Hematopoietic multipotent progenitor cell treated with erythropoietin and hydrocortisone succinate and interleukin-3 and kit ligand, for 15 days (in vitro differentiated cells): ENCODE measurements around the gene EDIL3.
"Not testable (repeated sequence)": the region's sequence is repeated elsewhere in the genome, so short reads cannot be mapped to it uniquely, and the experiment has no call there.

Experiments used
- DNase-seq: peaks from one replicate; pipeline ENCODE4 v3.0.0-alpha.2; 2015; ENCODE audit warnings: low spot score

Gene EDIL3

DNA sequence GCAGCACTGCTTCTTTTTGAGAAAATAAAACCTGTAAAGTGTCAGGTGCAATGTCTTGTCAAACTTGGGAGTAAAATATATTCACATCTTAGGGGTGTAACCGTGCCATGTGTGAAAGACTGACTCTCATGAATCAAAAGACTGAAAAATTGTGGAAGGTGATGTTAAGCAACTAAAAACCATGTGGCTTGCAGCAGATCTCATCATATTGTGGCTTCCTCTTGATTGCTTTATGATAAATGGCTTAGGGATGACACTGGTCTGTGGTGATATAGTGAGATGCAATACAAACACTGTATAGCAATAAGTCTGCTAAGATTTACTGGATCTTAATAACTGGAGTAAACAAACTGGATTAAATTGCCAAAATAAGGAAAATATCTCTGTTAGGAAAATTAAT lies 321.6 kb downstream of the EDIL3 start:
- DNase-seq, result no peak

DNA sequence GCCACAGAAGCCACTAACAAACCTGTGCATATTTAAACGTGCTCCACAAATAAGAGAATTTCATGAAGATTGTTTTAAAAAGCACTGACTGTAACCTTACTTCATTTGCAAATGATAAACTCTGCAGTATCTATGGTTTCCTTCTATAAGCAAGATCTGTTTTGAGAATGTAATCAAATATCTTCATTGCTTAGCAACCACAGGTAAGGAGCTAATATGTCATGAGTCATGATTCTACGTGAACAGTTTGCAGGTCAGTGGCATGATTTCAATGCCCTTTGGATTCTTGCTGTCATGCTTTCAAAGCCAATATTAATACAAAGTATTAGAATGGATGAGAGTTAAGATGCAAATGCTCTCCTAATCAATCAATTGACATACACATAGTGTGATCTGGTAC lies 325.0 kb downstream of the EDIL3 start:
- DNase-seq, result no peak

DNA sequence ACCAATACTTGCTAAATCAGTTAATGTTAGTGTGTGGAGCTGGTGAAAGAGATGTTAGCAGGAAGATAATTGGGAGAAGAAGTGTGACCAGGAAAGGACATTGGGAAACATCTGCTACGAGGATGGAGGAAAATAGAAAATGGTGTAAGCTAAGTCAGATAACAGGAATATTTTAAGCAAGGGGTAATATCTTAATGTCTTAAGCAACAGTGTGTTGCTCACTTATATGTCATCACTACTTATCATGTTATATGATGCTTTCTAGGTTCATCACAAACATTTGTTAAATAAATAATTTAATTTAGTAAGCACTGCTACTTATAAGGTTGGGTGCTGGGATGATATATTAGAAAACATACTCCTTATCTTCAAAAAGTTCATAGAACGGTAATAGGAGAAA lies 326.1 kb downstream of the EDIL3 start:
- DNase-seq, result no peak

DNA sequence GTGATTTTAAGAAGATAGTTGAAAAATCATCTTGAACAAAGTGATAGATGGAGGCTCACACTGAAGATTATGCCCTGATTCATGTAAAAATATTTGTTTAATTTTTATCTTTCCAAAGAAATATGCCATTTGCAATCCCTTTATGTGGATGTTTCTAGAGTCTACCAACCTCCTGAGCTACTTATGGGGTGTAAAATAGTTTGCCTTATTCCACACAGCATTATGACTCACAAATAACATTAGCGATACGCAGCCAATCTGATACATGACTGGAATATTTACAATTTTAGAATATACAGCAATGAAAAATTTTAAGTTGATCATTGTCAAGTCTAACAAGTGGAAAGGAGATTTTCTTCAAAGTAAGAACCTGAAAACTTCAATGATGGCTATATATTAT lies 327.5 kb downstream of the EDIL3 start:
- DNase-seq, result no peak

DNA sequence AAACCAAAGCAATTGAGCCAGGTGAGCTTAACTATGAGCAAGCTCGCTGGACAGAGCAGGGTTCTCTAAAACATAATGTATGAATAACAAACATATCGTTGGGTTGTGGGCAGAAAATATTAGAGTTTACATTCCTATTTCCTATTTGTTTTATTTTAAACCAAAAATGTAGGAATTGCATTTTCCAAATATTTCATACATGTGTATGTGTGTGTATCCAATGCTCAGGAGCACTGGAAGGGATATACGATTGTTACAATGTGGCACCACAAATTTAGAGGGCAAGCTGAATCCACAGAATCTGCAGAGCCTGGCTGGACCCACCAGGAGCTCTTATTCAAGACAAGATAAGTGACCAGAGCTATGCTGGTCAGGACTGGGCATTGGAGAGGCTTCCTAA lies 338.7 kb downstream of the EDIL3 start:
- no peak for DNase-seq

DNA sequence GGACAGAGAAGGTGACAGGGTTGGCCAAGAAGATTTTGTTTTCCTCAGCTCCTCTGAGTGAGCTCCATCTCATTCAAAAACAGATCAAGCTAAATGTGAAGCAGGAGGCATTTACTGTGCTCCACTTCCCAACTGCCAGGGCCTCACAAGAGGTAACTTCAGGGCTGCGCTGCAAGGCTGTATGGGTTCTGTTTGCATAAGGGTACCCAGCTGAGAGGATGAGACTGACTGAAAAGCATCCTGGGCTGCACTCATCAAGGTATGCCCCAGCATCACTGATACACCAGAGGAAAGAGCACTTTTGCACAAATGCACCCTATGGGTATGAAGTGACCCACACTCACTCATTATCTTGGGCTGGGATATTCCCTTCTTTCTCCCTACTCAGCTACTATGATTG lies 347.8 kb downstream of the EDIL3 start:
- DNase-seq, result no peak

DNA sequence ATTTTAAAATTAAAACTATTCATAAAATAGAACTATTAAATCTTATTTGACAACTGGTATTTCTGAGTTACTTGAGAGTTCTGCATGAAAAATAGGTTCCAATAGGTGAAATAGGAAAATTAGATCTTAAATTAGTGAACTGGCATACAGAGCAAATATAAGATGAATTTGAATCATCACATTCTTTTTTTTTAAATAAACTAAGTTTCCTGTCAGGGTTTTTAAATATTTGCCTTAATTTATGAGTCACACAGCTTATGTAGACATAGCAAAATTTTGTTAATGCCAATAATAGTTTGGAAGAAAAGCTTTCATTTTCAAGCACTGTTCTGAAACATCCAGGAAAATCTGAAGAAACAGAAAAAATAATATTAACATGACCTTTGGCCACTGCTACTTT lies 352.4 kb downstream of the EDIL3 start:
- DNase-seq, result no peak

DNA sequence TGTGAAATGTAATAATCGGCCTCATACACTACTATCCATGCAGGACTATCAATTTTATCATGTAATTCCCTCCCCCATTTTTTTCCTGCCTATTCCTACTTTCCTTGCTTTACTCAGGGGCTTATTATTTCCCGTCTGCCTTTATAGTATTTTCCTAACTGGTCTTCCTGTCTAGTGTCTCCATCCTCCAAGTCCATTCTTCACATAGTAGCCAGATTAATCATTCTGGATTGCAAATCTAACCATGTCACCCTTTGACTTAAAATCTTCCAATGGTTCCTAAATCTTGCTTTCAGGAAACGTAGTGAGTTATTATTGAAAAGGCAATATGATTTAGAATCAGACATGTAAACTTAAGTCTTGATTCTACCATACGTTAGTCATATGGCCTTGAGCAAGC lies 356.6 kb downstream of the EDIL3 start:
- no peak for DNase-seq

DNA sequence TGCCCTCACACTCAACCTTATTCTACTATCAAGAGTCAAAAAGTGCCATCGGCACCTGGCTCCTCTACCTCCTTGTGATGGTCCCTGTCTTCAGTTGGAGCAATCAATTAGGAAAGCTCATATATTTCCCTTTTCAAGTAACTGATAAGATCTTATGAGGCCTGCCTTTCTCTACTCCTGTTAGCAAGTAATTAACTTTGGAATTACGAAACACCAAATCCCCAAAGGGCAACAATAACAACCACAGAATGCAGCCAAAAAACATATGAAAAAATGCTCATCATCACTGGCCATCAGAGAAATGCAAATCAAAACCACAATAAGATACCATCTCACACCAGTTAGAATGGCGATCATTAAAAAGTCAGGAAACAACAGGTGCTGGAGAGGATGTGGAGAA lies 366.2 kb downstream of the EDIL3 start:
- not testable (repeated sequence) for DNase-seq

DNA sequence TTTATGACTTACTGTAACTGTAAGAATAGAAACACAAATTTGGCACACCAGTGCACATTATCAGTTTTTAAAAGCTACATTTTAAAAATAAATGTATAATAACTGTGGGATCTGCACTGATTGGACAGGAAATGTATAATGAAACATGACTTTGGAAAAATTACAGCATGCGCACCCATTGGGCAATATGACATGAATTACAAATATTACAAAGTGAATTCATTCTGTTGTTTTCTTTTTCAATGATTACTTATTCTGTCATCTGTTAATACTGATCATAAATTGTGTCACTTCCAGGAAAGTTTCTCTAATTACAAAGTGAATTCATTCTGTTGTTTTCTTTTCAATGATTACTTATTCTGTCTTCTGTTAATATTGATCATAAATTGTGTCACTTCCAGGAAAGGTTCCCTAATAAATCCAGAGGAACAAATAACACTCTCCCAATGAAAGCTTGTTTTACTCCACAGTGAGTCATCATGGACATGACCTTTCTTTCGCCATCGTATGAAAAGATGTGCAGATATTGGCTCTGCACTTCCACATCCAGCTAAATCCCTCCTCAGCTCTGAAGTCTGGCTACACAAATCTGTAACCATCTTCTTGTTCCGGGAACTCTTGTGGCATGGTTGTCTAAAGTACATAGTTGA lies 367.0 kb downstream of the EDIL3 start:
- no peak for DNase-seq

DNA sequence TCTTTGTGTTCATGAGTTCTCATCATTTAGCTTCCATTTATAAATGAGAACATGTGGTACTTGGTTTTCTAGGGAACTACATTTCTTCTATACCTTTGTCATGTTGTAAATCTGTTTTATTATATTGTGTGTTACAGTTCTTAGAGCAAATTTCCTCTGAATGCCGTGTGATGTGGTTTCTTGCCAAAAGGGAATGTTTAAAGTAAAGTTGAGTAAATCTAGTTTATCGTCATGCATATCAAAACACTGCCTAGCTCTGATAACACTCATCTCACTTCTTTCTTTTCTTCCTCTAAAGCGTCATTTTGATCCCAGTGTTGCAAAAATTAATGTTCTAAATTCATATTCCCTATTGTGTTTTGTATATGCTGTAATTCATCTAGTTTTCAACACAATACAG lies 368.6 kb downstream of the EDIL3 start:
- no peak for DNase-seq

DNA sequence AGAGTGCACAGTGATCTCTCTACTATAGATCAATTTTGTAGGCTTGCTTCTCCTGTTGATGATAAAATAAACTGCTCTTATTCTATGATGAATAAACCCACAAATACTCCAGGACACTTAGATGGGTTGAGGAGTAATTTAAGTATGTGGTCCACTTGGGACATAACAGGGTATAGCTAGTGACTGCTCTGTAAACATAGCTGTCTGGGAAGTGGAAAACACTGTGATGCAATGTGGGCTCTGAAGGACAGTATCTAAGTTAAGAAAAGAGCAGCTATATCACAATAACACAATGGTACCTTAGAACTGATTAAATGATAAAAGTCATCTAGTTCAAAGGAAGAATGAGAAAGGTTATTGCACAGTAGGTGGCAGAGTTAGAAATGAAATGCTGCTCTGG lies 369.7 kb downstream of the EDIL3 start:
- DNase-seq, result no peak

DNA sequence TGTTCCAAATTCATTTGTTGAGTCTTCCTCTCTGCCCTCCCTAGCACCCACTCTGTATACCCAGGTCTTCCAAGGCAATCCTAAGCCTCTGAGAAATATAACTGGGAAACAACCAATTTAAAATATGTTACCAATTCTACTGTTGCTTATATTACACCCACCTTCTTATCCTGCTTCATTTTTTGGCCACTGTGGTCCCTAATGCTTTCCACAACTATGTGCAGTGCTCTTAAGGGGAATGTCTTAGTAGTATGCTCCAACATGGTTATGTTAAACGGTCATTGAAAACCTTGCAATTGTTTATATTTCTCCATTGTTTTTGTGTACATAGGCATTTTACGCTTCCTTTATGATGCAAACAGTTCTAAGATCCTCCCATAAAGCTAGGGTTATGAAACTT lies 390.9 kb downstream of the EDIL3 start:
- DNase-seq, result no peak

DNA sequence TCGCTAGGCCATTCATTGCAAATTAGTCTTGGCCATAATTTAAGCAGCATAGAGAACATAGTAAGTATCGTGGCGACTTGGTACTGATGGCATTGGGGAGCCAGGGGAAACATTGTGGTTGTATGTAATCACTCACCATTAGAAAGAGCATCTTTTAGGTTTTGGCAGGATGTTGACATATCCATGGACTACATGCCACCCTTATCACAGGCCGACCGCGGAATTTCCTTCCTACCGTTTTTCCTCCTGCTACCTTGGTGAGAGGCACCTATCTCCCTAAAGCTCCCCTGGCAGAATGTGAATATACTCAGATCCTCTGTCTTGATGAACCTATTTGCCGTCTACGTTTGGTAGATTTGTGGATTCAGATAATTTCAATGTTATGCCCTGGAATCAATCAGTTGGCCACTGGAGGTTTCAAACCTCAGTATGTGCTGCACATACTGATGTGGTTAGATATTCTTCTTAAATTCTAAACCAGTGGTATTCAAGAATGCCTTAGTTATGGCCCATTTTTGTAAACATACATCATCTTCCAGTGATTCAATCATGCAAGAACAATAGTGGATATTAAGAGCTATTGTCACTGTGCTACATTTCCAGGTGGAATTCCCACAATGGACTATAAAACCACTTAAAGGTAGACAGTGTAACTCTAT lies 393.0 kb downstream of the EDIL3 start:
- no peak for DNase-seq

DNA sequence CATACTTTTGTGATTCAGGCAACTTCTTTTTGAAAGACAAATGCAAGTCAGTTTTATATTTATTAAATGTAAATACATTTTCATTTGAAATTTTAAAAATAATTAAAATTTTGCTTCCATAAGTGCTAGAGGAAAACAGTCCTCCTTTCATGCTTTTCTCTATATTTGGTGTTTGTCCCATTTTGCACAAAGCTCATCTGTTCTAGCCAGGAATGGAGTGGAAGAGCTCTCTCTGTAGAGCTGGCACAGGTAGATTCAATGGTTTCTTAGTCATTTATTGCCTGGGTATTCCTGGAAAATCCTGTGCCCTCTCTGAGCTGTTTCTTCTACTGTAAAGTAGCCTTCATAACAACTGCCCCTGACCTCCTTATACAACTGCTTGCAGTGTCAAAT lies 396.4 kb downstream of the EDIL3 start:
- DNase-seq, result no peak

DNA sequence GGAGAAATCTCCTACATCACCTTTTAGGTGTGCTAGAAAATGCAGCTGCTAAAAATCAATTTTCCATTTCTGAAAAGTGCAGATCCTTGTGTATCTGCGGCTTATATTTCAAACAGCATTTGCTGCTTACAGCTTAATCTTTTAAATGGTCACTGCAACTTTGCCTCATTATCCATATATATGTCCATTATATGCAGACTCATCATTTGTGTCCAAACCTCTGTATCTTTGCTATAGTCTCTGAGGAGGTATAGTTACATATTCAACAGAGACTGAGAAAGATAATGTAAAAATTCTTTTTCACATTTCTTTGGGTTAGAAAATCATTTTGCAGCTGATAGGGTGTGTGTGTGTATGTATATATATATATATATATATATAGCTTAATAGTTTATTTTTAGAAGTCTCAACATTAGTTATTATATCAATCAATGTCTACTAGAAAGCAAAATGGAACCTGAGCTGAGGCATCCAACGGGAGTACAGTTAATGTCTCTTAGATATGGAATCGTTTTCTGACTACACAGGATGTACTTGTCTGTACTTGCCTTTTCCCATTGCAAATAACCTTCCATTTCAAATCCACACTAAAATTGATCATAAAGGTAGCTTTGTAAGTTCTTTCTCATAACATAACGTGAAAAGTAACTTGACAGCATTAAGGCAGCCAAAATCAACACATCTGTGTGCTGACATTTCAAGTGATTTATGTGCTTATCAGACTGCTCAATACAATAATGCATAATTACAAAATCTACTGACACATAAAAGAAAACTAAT lies 397.0 kb downstream of the EDIL3 start:
- DNase-seq, result no peak

DNA sequence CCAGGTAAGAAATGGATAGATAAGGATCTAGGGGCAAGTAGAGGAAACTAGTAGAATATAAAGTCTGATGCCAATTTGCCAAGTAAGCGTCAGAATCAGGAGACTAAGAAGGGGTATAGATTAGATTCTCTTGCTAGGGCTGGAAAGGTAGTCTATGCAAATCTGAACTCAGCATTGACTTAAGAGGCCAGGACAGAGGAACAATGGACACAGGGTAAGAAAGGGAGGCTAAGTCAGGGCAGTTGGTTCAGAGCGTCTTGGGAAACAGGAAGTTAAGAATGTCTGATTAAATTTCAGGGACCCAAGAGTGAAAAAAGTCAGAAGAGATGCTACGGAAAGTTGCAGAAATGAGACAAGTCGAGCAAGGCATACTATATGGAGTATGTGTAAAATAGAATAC lies 400.8 kb downstream of the EDIL3 start:
- no peak for DNase-seq

DNA sequence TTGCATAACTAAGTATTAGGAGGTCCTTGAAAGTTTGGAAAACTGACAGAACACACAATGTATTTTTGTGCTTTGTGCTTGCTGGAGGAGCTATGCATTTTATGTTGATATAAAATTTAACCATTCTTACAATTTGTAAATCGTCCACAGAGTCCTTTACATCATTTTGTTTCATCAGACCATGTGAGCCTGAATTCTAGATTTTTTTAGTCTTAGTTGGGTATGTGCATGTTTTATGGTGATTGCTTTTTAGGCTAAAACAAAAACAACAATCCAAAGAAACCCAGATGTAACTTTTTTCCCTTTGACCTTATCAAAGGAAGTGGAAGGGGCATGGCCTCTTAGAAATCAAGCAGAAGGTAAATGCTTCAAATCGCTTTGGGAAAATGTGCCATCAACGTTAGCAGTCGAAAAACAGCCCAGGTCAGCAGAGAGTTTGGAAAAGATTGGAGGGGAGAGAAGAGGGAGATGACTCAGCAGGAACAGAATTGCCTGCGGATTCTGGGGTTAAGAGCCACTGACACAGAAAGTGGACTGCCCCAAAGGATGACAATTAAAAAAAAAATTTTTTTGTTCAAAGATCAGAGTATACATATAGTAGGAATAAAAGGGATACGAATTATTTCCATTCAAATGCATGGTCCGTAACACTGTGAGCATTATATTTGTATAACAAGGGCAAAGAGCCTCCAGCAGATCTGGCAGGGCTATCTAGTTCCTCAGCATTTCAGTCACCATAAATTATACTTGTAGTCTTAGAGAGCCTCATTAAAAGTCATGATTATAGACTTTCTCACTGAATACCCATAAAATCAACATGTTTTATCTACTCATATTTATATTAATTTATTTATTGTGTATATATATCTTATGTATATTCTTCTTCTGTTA lies 410.5 kb downstream of the EDIL3 start:
- DNase-seq, result no peak

DNA sequence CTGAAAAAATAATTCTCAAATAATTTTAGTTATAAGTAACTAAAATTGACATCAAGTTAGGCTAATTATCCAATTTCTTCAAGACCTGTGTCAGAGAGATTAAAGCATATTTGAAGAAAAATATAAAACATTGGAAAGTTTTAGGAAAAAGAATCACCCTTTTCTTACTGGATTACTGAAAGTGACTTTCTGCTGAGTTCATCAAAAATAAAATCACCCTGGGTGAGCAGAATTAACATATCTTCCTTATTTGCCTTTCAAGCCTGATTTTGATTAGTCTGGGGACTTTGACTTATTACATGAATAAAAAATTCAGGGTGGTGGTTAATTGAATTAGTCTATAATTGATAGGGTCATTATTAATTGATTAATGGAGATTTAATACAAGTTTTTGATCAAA lies 411.8 kb downstream of the EDIL3 start:
- no peak for DNase-seq

DNA sequence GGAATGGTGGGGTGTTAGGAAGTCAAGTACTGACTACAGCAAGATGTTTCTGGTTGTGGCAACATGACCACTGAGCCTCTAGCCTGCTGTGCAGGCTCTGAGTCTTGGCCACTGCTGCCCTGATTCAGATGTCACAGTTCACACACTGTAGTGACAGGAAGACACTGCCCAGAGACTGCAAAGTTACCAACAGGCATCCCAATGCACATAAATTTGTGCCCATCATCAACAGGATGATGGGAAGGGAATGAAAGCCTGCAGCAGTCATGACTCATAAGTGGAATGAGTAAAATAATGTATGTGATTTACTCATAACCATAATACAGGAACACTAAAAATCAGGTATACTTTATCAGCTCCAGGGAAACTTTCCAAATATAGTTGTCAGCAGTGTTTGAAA lies 412.4 kb downstream of the EDIL3 start:
- DNase-seq, result no peak

DNA sequence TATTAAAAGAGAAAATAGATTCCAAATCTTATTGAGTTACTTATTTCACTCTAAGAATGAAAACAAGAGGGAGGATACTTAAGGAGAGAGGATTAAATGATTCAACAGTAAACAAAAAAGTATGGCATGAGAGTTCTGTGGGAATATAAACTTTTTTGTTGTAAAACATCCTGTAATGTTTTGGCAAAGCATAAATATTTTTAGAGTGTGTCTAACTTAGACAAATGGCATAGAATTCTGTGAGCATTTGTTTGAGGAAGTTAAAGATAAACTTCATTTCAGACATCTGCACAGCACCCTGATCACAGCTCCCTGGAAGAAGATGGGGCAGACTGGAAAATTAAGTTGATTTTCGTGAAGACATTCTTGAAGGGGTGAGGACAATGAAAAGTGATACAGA lies 417.3 kb downstream of the EDIL3 start:
- DNase-seq, result no peak

DNA sequence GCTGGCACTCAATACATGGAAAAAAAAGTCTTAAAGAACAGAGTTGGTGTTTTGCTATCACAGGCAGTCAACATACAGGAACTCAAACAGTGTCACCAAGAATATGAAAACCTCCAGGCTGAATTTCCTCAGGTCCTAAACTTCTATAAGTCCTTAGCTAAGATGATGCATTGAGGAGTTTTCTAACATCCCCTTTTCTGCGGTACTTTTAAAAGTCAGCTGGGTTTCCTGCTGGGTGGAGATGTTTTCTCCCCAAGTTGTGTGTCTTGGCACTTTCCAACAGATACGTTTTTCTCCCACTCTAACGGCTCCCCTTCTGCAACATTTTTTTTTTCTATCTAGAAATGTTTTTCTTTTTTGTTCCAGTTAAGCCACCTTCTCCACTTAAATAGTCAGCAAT lies 419.2 kb downstream of the EDIL3 start:
- no peak for DNase-seq

DNA sequence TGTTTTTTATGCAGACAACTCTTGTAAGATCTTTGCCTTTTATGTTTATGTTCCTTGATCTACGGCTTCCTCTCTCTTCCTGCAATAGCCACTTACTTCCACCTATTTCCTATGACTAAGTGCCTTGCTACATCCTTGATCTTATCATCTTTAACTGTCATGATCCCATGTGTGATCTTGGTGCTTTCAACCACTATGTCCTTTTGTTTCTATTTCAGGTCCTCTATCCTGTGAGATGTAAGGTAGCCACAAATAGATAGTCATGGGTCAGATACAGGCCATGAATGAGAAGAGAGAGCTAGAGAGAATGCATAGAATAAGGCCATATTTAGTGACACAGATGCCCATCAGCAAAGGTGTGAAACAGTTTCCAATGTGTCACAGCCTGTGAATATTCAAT lies 420.4 kb downstream of the EDIL3 start:
- no peak for DNase-seq
